ENCODE data around the gene NEK6. TPM values are rescaled to one million over a fixed set of nuclear protein-coding genes. Genes with fewer than 3 reads are reported as not detected.

NEK6 gene
- total and polyA plus RNA-seq, 4 donors, result 19.0 to 86.2 (median 53.1) TPM

GRCh38 chr9:124353166-124353768, 95.5 kb downstream of the NEK6 start:
- 92 to 93% methylated on average over 7 of the region's 7 CpGs for WGBS, 2 donors
- DNase-seq (no peak), ATAC-seq (ENCODE audit: insufficient read depth, low FRiP score) (no peak)
- Histone ChIP-seq H3K36me3 (ENCODE audit: control insufficient read depth in 4 of 4, insufficient read depth in 4 of 4, low read length in 4 of 4) (peaks cover 12 to 61% (median 48%) of the 10 kb centered on the region in 4 donors), H3K9ac (ENCODE audit: insufficient read depth in 1 of 2, low read length in 2 of 2) (no peak overlapping the region), H3K27ac (ENCODE audit: low read depth in 1 of 2, low read length in 1 of 2) (no peak overlapping the region), H3K27me3 (ENCODE audit: control insufficient read depth in 3 of 3, insufficient read depth in 3 of 3, low read length in 2 of 3) (no peaks in the 10 kb centered on the region), H3K4me1 (ENCODE audit: control insufficient read depth in 5 of 5, insufficient read depth in 5 of 5, low read length in 5 of 5) (no peaks in the 10 kb centered on the region), H3K9me3 (ENCODE audit: control insufficient read depth in 4 of 4, insufficient read depth in 3 of 4, low read length in 3 of 4) (no peaks in the 10 kb centered on the region), H3K4me3 (no peak overlapping the region)
- no peak for TF ChIP-seq CTCF (IDR thresholded peaks at IDR 0.05; ENCODE audit: control extremely low read depth, extremely low read depth)

- H3K36me3 ChIP-seq (ENCODE audit: control insufficient read depth in 4 of 4, insufficient read depth in 4 of 4, low read length in 4 of 4), result peaks cover 9 to 55% (median 43%) of the 10 kb centered on the region in 4 donors
- no peaks in the 10 kb centered on the region for H3K27me3 ChIP-seq (ENCODE audit: control insufficient read depth in 3 of 3, insufficient read depth in 3 of 3, low read length in 2 of 3)
- H3K27ac ChIP-seq (ENCODE audit: low read depth in 1 of 2, low read length in 1 of 2), result no peak overlapping the region
- TF ChIP-seq CTCF (IDR thresholded peaks at IDR 0.05; ENCODE audit: control extremely low read depth, extremely low read depth), result no peak
- no peak overlapping the region for H3K9ac ChIP-seq (ENCODE audit: insufficient read depth in 1 of 2, low read length in 2 of 2)
- no peaks in the 10 kb centered on the region for H3K9me3 ChIP-seq (ENCODE audit: control insufficient read depth in 4 of 4, insufficient read depth in 3 of 4, low read length in 3 of 4)
- H3K4me1 ChIP-seq (ENCODE audit: control insufficient read depth in 5 of 5, insufficient read depth in 5 of 5, low read length in 5 of 5), result no peaks in the 10 kb centered on the region
- 73 to 74% methylated on average over 4 of the region's 4 CpGs for WGBS, 2 donors
- ATAC-seq (ENCODE audit: insufficient read depth, low FRiP score) (no peak), DNase-seq (no peak)
- H3K4me3 ChIP-seq, result no peak overlapping the region
Measured at GRCh38 chr9:124353811-124354274, 96.1 kb downstream of the NEK6 start.

GRCh38 chr9:124354346-124355038, 96.7 kb downstream of the NEK6 start:
- TF ChIP-seq CTCF (IDR thresholded peaks at IDR 0.05; ENCODE audit: control extremely low read depth, extremely low read depth), result no peak
- no peaks in the 10 kb centered on the region for H3K27me3 ChIP-seq (ENCODE audit: control insufficient read depth in 3 of 3, insufficient read depth in 3 of 3, low read length in 2 of 3)
- no peak overlapping the region for H3K9ac ChIP-seq (ENCODE audit: insufficient read depth in 1 of 2, low read length in 2 of 2)
- H3K27ac ChIP-seq (ENCODE audit: low read depth in 1 of 2, low read length in 1 of 2), result no peak overlapping the region
- no peaks in the 10 kb centered on the region for H3K9me3 ChIP-seq (ENCODE audit: control insufficient read depth in 4 of 4, insufficient read depth in 3 of 4, low read length in 3 of 4)
- no peaks in the 10 kb centered on the region for H3K4me1 ChIP-seq (ENCODE audit: control insufficient read depth in 5 of 5, insufficient read depth in 5 of 5, low read length in 5 of 5)
- WGBS, 2 donors, result 90 to 92% methylated on average over 17 of the region's 17 CpGs
- peaks cover 9 to 53% (median 41%) of the 10 kb centered on the region in 4 donors for H3K36me3 ChIP-seq (ENCODE audit: control insufficient read depth in 4 of 4, insufficient read depth in 4 of 4, low read length in 4 of 4)
- no peak overlapping the region for H3K4me3 ChIP-seq
- DNase-seq (no peak), ATAC-seq (ENCODE audit: insufficient read depth, low FRiP score) (no peak)
